RWPE2 (cell line): ENCODE data around the gene SEC14L6.

Experiments used
- ATAC-seq: fragments of 200-7000 bp; cut with Tn5 transposase; 3 replicates; pipeline ENCODE4 v1.9.1; 2021; ENCODE audit warnings: low read depth
- DNase-seq: peaks from one replicate; pipeline ENCODE4 v3.0.0-alpha.2; 2020; ENCODE audit warnings: low spot score
- H3K27ac ChIP-seq: fragments of 450-650 bp; 2 replicates; pipeline ENCODE4 v1.5.1; 2017; ENCODE audit warnings: mild to moderate bottlenecking; ENCODE audit not compliant: poor library complexity, severe bottlenecking
- H3K27me3 ChIP-seq: fragments of 250-450 bp; sonication (Bioruptor Pico); 2 replicates; pipeline ENCODE4 v1.5.1; 2021; ENCODE audit warnings: mild to moderate bottlenecking, moderate library complexity; ENCODE audit not compliant: insufficient read depth, poor library complexity, severe bottlenecking
- H3K36me3 ChIP-seq: fragments of 250-450 bp; sonication (Bioruptor Pico); 2 replicates; pipeline ENCODE4 v1.5.1; 2020; ENCODE audit warnings: low read depth, mild to moderate bottlenecking, moderate library complexity
- H3K4me1 ChIP-seq: fragments of 250-450 bp; sonication (Bioruptor Pico); 2 replicates; pipeline ENCODE4 v1.5.1; 2021; ENCODE audit warnings: mild to moderate bottlenecking, moderate library complexity; ENCODE audit not compliant: insufficient read depth, poor library complexity, severe bottlenecking
- H3K4me3 ChIP-seq: fragments of 250-450 bp; sonication (Bioruptor Pico); 2 replicates; pipeline ENCODE4 v1.5.1; 2021; ENCODE audit warnings: mild to moderate bottlenecking, moderate library complexity; ENCODE audit not compliant: severe bottlenecking
- H3K9me3 ChIP-seq: fragments of 250-450 bp; sonication (Bioruptor Pico); 2 replicates; pipeline ENCODE4 v1.5.1; 2021; ENCODE audit warnings: mild to moderate bottlenecking, moderate library complexity; ENCODE audit not compliant: severe bottlenecking
- TF ChIP-seq, protein P1 (sequence below): fragments of 450-650 bp; IDR thresholded peaks from one replicate; pipeline ENCODE4 v1.5.1; 2017; ENCODE audit warnings: mild to moderate bottlenecking, moderate library complexity; ENCODE audit not compliant: poor library complexity, severe bottlenecking

SEC14L6 gene

DNA sequence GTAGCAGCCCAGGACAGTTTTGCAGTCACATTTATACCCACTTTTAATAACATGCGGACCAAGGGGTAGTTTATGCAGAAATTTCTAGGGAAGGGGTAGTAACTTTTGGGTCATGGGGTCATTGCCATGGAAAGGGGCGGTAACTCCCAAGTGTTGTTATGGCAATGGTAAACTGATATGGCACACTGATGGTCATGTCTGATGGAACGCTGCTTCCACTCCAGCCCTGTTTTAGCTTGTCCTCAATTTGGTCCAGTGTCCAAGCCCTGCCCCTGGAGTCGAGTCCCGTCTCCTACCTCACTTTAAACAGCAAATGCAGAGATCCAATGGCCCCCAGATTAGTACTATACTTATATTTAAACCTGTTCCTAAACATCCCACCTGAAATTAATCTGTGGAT, 29.8 kb downstream of the SEC14L6 start:
- H3K9me3 ChIP-seq, result no peaks in the 10 kb centered on the region
- no peaks in the 10 kb centered on the region for H3K4me1 ChIP-seq
- no peaks in the 10 kb centered on the region for H3K36me3 ChIP-seq
- DNase-seq, result no peak
- TF ChIP-seq, protein P1, sequence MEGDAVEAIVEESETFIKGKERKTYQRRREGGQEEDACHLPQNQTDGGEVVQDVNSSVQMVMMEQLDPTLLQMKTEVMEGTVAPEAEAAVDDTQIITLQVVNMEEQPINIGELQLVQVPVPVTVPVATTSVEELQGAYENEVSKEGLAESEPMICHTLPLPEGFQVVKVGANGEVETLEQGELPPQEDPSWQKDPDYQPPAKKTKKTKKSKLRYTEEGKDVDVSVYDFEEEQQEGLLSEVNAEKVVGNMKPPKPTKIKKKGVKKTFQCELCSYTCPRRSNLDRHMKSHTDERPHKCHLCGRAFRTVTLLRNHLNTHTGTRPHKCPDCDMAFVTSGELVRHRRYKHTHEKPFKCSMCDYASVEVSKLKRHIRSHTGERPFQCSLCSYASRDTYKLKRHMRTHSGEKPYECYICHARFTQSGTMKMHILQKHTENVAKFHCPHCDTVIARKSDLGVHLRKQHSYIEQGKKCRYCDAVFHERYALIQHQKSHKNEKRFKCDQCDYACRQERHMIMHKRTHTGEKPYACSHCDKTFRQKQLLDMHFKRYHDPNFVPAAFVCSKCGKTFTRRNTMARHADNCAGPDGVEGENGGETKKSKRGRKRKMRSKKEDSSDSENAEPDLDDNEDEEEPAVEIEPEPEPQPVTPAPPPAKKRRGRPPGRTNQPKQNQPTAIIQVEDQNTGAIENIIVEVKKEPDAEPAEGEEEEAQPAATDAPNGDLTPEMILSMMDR, result no peak
- no peak overlapping the region for H3K4me3 ChIP-seq
- no peak for ATAC-seq
- no peak overlapping the region for H3K27ac ChIP-seq
- no peaks in the 10 kb centered on the region for H3K27me3 ChIP-seq

DNA sequence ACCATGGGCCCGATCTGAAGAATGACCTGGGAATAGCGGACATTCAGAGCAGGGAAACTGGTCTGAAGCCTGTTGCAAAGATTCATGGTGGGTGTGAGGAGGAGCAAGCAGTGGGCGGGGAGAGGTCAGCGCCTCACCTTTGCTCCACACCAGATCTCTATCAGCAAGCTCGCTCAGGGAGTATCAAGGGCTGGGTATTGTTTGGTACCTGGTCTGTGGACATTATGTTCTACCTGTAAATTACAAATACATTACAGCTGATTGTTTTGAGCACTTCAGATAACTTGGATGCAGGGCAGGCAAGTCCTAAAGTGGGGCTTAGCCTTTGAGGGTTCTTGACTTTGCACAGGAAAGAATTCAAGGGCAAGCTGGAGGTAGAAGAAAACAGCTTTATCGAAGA, 30.3 kb downstream of the SEC14L6 start:
- Histone ChIP-seq H3K36me3 (no peaks in the 10 kb centered on the region), H3K27me3 (no peaks in the 10 kb centered on the region), H3K9me3 (no peaks in the 10 kb centered on the region), H3K4me1 (no peaks in the 10 kb centered on the region), H3K27ac (no peak overlapping the region), H3K4me3 (no peak overlapping the region)
- TF ChIP-seq, protein P1, result no peak
- DNase-seq (no peak), ATAC-seq (no peak)

DNA sequence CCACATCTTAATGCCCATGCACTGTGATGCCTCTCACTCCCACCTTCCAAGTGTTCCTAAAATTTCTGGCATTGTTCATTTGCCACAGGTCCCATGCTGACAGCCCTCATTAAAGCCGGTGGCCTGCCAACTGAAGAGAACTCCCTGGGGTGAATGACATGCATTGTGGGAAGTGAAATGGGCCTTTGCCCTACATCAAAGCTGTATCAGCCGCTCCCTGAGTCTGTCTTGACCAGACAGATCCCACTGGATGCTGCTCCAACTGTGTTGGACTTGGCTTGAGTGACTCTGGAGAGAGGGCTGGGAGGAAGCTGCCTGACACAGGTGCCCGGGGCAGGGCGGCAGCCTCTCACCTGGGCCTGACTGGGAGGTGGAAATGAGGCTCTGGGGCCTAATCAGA, 32.3 kb downstream of the SEC14L6 start:
- no peak for DNase-seq
- Histone ChIP-seq H3K9me3 (no peaks in the 10 kb centered on the region), H3K36me3 (no peaks in the 10 kb centered on the region), H3K27ac (no peak overlapping the region), H3K4me1 (no peaks in the 10 kb centered on the region), H3K4me3 (no peak overlapping the region), H3K27me3 (no peaks in the 10 kb centered on the region)
- ATAC-seq, result no peak
- TF ChIP-seq, protein P1, result no peak

DNA sequence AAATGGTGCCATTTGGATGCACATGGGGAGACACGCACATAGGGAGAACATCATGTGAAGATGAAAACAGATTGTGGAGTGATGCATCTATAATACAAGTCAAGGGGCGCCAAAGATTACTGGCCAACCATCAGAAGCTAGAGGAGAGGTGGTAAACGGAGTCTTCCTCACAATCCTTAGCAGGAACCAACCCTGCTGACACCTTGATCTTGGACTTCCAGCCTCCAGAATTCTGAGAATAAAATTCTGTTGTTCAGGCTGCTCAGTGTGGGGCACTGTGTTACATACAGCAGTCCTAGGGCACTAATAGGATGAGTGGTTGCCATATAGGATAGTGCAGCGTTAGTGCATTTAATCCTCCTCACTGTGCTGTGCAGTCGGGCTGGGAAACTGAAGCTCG, 33.1 kb downstream of the SEC14L6 start:
- no peak for DNase-seq
- H3K27me3 ChIP-seq, result no peaks in the 10 kb centered on the region
- no peaks in the 10 kb centered on the region for H3K36me3 ChIP-seq
- no peak for ATAC-seq
- H3K4me1 ChIP-seq, result no peaks in the 10 kb centered on the region
- H3K9me3 ChIP-seq, result no peaks in the 10 kb centered on the region
- TF ChIP-seq, protein P1, result no peak
- no peak overlapping the region for H3K27ac ChIP-seq
- H3K4me3 ChIP-seq, result no peak overlapping the region

DNA sequence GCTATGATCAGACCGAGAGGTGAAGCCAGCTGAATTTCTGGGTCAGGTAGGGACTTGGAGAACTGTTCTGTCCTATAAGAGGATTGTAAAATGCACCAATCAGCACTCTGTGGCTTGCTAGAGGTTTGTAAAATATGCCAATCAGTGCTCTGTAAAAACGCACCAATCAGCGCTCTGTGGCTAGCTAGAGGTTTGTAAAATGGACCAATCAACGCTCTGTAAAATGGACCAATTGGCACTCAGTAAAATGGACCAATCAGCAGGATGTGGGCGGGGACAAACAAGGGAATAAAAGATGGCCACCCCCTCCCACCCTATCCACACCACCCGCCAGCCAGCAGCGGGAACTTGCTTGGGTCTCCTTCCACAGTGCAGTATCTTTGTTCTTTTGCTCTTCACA, 34.6 kb downstream of the SEC14L6 start:
- H3K27ac ChIP-seq, result no peak overlapping the region
- H3K36me3 ChIP-seq, result no peaks in the 10 kb centered on the region
- TF ChIP-seq, protein P1, result no peak
- no peaks in the 10 kb centered on the region for H3K27me3 ChIP-seq
- H3K4me1 ChIP-seq, result no peaks in the 10 kb centered on the region
- DNase-seq, result no peak
- H3K4me3 ChIP-seq, result no peak overlapping the region
- no peaks in the 10 kb centered on the region for H3K9me3 ChIP-seq
- ATAC-seq, result no peak
